CD4-positive, alpha-beta T cell (primary cell): ENCODE data around the gene MAST3. TPM values are rescaled to one million over a fixed set of nuclear protein-coding genes. Genes with fewer than 3 reads are reported as not detected.
A peak's percentile ranks its signal among the peaks of the same experiment; 100 is the strongest.

Experiments
- ATAC-seq: fragments of 200-7000 bp; cut with Tn5 transposase; one replicate; pipeline ENCODE4 v1.10.0; 2022; ENCODE audit warnings: mild to moderate bottlenecking; ENCODE audit not compliant: poor library complexity
- CTCF ChIA-PET: fragments of 350-600 bp; sonication (Branson Sonifier 250); formaldehyde crosslinking; loops from one replicate; lab custom pipeline; 2021; ENCODE audit warnings: antibody characterized with exemption, inconsistent platforms; lab: Charles Lee
- POLR2A ChIA-PET: fragments of 350-600 bp; sonication (Branson Sonifier 250); formaldehyde crosslinking; loops from one replicate; lab custom pipeline; 2021; ENCODE audit warnings: antibody characterized with exemption, inconsistent platforms; lab: Charles Lee
- DNase-seq, 14 experiments: peaks; one replicate each; pipeline ENCODE4 v3.0.0-alpha.2; 2013 to 2020; ENCODE audit warnings: mixed read lengths in 2 of 14
- H3K27ac ChIP-seq, 2 donors: one replicate each; pipeline versions ENCODE4 v1.5.1 to v1.7.0; 2013; ENCODE audit warnings: low read length in 2 of 2, low read depth in 1 of 2, mild to moderate bottlenecking in 1 of 2
- H3K27me3 ChIP-seq, 2 experiments: 1 replicate in 1 of 2; 2 replicates in 1 of 2; pipeline versions ENCODE4 v1.6.1 to v1.7.0; 2013; ENCODE audit warnings: low read length in 2 of 2, control low read depth in 1 of 2, mild to moderate bottlenecking in 1 of 2, moderate library complexity in 1 of 2; ENCODE audit not compliant: insufficient read depth in 2 of 2, control insufficient read depth in 1 of 2
- H3K36me3 ChIP-seq: one replicate; pipeline ENCODE4 v1.6.1; 2013; ENCODE audit warnings: low read length, control low read depth; ENCODE audit not compliant: insufficient read depth
- H3K4me1 ChIP-seq: one replicate; pipeline ENCODE4 v1.6.1; 2013; ENCODE audit warnings: low read length, control low read depth; ENCODE audit not compliant: insufficient read depth
- H3K4me3 ChIP-seq: one replicate; pipeline ENCODE4 v1.5.1; 2013; ENCODE audit warnings: mild to moderate bottlenecking, low read length, moderate library complexity
- H3K9me3 ChIP-seq, 2 experiments: 1 replicate in 1 of 2; 2 replicates in 1 of 2; pipeline versions ENCODE4 v1.6.1 to v1.7.0; 2013; ENCODE audit warnings: low read length in 2 of 2, mild to moderate bottlenecking in 2 of 2, control low read depth in 1 of 2, moderate library complexity in 1 of 2; ENCODE audit not compliant: control insufficient read depth in 1 of 2, insufficient read depth in 1 of 2
- H3K27ac Mint-ChIP-seq: one replicate; pipeline ENCODE4 v1.8.0; 2020; ENCODE audit warnings: mixed read lengths
- H3K27me3 Mint-ChIP-seq: one replicate; pipeline ENCODE4 v1.8.0; 2021; ENCODE audit warnings: mixed read lengths
- H3K36me3 Mint-ChIP-seq: one replicate; pipeline ENCODE4 v1.8.0; 2021; ENCODE audit warnings: low read depth, mixed read lengths
- H3K4me1 Mint-ChIP-seq: one replicate; pipeline ENCODE4 v1.8.0; 2021; ENCODE audit warnings: low read depth, mixed read lengths
- H3K4me3 Mint-ChIP-seq: one replicate; pipeline ENCODE4 v1.8.0; 2020; ENCODE audit warnings: mild to moderate bottlenecking, mixed read lengths
- H3K9me3 Mint-ChIP-seq: one replicate; pipeline ENCODE4 v1.8.0; 2020; ENCODE audit warnings: mixed read lengths
- CTCF ChIP-seq: fragments of 200-600 bp; IDR thresholded peaks from one replicate; pipeline ENCODE4 v1.8.0; 2022; ENCODE audit warnings: antibody characterized with exemption, mild to moderate bottlenecking
- intact Hi-C, 2 experiments: fragments of 100-400 bp; cut with DNase I in 1 of 2; cut with micrococcal nuclease in 1 of 2; formaldehyde crosslinking; loops; one replicate each; pipeline versions ENCODE4 v1.15.1 to v1.9.0; 2023 to 2025; cut with DNase I, micrococcal nuclease
- total RNA-seq, 174 experiments: library from RNA in 2 of 174; stranded (reverse) in 2 of 174; gene quantifications; one replicate each; pipeline ENCODE4 v1.2.3 and lab custom pipeline; 2021 to 2026

Gene MAST3
- total RNA-seq, 2 experiments from 2014 or later: 16.1 to 16.4 TPM

GRCh38 chr19:18107235-18107634 is 9.7 kb downstream of the MAST3 start:
- no peaks in the 10 kb centered on the region for H3K36me3 Mint-ChIP-seq
- no peak overlapping the region for H3K4me3 ChIP-seq
- no peaks in the 10 kb centered on the region for H3K27me3 ChIP-seq
- H3K27ac Mint-ChIP-seq: no peak overlapping the region
- H3K4me3 Mint-ChIP-seq: peak overlapping the region; percentile 72
- TF ChIP-seq CTCF: no peak
- ATAC-seq (no peak), DNase-seq (no peak)
- ChIA-PET POLR2A (interaction anchor here (8.8 kb wide), 1 partner anchor 17 kb away, joined by 99 read pairs; the partner anchor contains the start of gene IL12RB1), CTCF (no interaction called here)
- intact Hi-C loops: no loop called here
- no peaks in the 10 kb centered on the region for H3K9me3 ChIP-seq
- H3K27ac ChIP-seq: no peak overlapping the region
- H3K27me3 Mint-ChIP-seq: no peaks in the 10 kb centered on the region
- no peaks in the 10 kb centered on the region for H3K36me3 ChIP-seq
- H3K9me3 Mint-ChIP-seq: no peaks in the 10 kb centered on the region
- peaks cover 42% of the 10 kb centered on the region for H3K4me1 ChIP-seq
- H3K4me1 Mint-ChIP-seq: peaks cover 27% of the 10 kb centered on the region

- Histone ChIP-seq H3K36me3 (no peaks in the 10 kb centered on the region), H3K9me3 (no peaks in the 10 kb centered on the region), H3K4me3 (no peak overlapping the region), H3K27ac (peak overlapping the region in 1 of 2 donors; percentile 9), H3K4me1 (peaks cover 43% of the 10 kb centered on the region), H3K27me3 (no peaks in the 10 kb centered on the region)
- POLR2A ChIA-PET: interaction anchor here (0.8 to 8.8 kb wide), 6 partner anchors 10 to 64 kb away, joined by 3 to 99 read pairs (median 12); partner anchors contain the start of genes IL12RB1, MAST3 and PIK3R2
- H3K27ac Mint-ChIP-seq: peak overlapping the region; percentile 73
- peaks cover 6% of the 10 kb centered on the region for H3K36me3 Mint-ChIP-seq
- DNase-seq: no peak
- ATAC-seq: no peak
- CTCF ChIA-PET: interaction anchor here (1.9 kb wide), 1 partner anchor 44 kb away, joined by 6 read pairs; the partner anchor contains the start of gene PIK3R2
- H3K4me3 Mint-ChIP-seq: peak overlapping the region; percentile 86
- TF ChIP-seq CTCF: no peak
- H3K9me3 Mint-ChIP-seq: no peaks in the 10 kb centered on the region
- H3K27me3 Mint-ChIP-seq: no peaks in the 10 kb centered on the region
- peaks cover 29% of the 10 kb centered on the region for H3K4me1 Mint-ChIP-seq
- intact Hi-C loops: no loop called here
Observed at GRCh38 chr19:18108897-18109296, 11.3 kb downstream of the MAST3 start.

GRCh38 chr19:18109341-18109732 is 11.8 kb downstream of the MAST3 start:
- CTCF ChIA-PET: interaction anchor here (1.9 kb wide), 1 partner anchor 43 kb away, joined by 6 read pairs; the partner anchor contains the start of gene PIK3R2
- intact Hi-C loops: no loop called here
- H3K4me1 ChIP-seq: peaks cover 39% of the 10 kb centered on the region
- H3K27ac ChIP-seq: peak overlapping the region; percentile 9 to 29
- peaks cover 6% of the 10 kb centered on the region for H3K36me3 Mint-ChIP-seq
- H3K9me3 Mint-ChIP-seq: no peaks in the 10 kb centered on the region
- H3K4me3 ChIP-seq: peak overlapping the region; percentile 46
- H3K36me3 ChIP-seq: no peaks in the 10 kb centered on the region
- no peaks in the 10 kb centered on the region for H3K27me3 Mint-ChIP-seq
- ATAC-seq: no peak
- POLR2A ChIA-PET: interaction anchor here (0.8 to 8.8 kb wide), 9 partner anchors 9 to 171 kb away, joined by 3 to 99 read pairs (median 10); partner anchors contain the start of genes IL12RB1, JUND, MAST3 and PIK3R2
- no peak for DNase-seq
- H3K9me3 ChIP-seq: no peaks in the 10 kb centered on the region
- H3K27ac Mint-ChIP-seq: peak overlapping the region; percentile 73
- H3K4me1 Mint-ChIP-seq: peaks cover 27% of the 10 kb centered on the region
- TF ChIP-seq CTCF: no peak
- H3K4me3 Mint-ChIP-seq: peak overlapping the region; percentile 86
- no peaks in the 10 kb centered on the region for H3K27me3 ChIP-seq
